Measurements from ENCODE around the gene LRP3. TPM values are rescaled to one million over a fixed set of nuclear protein-coding genes. Genes with fewer than 3 reads are reported as not detected.

Gene LRP3
- total and polyA plus RNA-seq, 2 donors (not counting 1 experiment from before 2014, with no cell fraction given), result 0.10 TPM; not detected in 1

DNA sequence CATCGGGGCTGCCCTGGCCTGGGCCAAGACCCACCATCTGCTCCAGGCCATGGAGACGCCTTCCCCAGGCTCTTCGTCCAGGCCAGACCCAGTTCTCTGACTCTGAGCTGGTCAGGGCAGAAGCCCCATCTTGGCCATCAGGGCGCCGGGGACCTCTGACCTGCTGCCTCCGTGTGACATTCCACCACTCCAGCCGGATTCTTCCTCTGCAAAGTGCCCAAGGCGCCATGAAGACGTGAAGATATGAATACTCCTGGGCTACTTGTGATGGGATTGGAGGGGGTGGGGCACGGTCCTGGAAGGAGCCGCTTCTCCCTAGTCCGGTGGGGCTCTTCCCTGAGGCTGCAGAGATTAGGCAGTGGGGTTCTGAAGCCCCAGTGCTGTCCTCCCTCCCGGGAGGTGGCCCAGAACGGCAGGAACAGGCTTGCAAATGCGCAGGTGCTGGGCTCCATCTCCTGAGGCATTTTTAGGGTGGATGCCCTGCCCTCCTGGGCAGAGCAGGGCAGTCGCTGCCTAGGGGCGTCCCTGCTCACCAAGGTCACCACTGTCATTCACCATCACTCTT, 57.5 kb downstream of the LRP3 start:
- no peak overlapping the region for H3K4me3 ChIP-seq (ENCODE audit: control extremely low read depth in 1 of 5, extremely low read depth in 1 of 5, insufficient read depth in 1 of 5, low read depth in 2 of 5, low read length in 4 of 5)
- H3K79me2 ChIP-seq (ENCODE audit: control insufficient read depth, insufficient read depth, low read length), result no peaks in the 10 kb centered on the region
- 95% methylated on average over 14 of the region's 17 CpGs for WGBS (ENCODE audit: insufficient coverage)
- H3K9ac ChIP-seq (ENCODE audit: low read length), result no peak overlapping the region
- no peak overlapping the region for H3K4me2 ChIP-seq (replicated peaks; ENCODE audit: low read depth, low read length, poor library complexity, severe bottlenecking)
- Mint-ChIP-seq H3K27me3 (peaks cover 5% of the 10 kb centered on the region), H3K4me3 (no peak overlapping the region), H3K27ac (no peak overlapping the region), H3K4me1 (no peaks in the 10 kb centered on the region), H3K9me3 (ENCODE audit: insufficient read depth) (no peaks in the 10 kb centered on the region)
- H4K20me1 ChIP-seq (ENCODE audit: control insufficient read depth, insufficient read depth, low read length, poor library complexity, severe bottlenecking), result no peaks in the 10 kb centered on the region
- CTCF ChIA-PET, result no interaction called here
- ATAC-seq (ENCODE audit: low read depth), result no peak
- intact Hi-C loops (cut with micrococcal nuclease), result no loop called here
- no peaks in the 10 kb centered on the region for H3K36me3 ChIP-seq (replicated peaks in 1 of 2; ENCODE audit: control extremely low read depth in 1 of 2, control insufficient read depth in 1 of 2, extremely low read depth in 1 of 2, insufficient read depth in 2 of 2, low read length in 1 of 2)
- H3K27me3 ChIP-seq (replicated peaks in 1 of 4; ENCODE audit: control extremely low read depth in 1 of 4, control insufficient read depth in 3 of 4, insufficient read depth in 4 of 4, low read length in 3 of 4), result peaks cover 0 to 2% (median 0%) of the 10 kb centered on the region in 4 experiments
- H2AFZ ChIP-seq (ENCODE audit: insufficient read depth, low read depth, low read length, poor library complexity, severe bottlenecking), result no peak overlapping the region
- peaks cover 0 to 2% (median 0%) of the 10 kb centered on the region in 3 donors for H3K9me3 ChIP-seq (ENCODE audit: control extremely low read depth in 1 of 3, control insufficient read depth in 2 of 3, insufficient read depth in 1 of 3, low read length in 2 of 3)
- DNase-seq, result no peak
- TF ChIP-seq, protein P1, sequence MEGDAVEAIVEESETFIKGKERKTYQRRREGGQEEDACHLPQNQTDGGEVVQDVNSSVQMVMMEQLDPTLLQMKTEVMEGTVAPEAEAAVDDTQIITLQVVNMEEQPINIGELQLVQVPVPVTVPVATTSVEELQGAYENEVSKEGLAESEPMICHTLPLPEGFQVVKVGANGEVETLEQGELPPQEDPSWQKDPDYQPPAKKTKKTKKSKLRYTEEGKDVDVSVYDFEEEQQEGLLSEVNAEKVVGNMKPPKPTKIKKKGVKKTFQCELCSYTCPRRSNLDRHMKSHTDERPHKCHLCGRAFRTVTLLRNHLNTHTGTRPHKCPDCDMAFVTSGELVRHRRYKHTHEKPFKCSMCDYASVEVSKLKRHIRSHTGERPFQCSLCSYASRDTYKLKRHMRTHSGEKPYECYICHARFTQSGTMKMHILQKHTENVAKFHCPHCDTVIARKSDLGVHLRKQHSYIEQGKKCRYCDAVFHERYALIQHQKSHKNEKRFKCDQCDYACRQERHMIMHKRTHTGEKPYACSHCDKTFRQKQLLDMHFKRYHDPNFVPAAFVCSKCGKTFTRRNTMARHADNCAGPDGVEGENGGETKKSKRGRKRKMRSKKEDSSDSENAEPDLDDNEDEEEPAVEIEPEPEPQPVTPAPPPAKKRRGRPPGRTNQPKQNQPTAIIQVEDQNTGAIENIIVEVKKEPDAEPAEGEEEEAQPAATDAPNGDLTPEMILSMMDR (IDR thresholded peaks at IDR 0.05), result no peak
- TF ChIP-seq EZH2 (IDR thresholded peaks at IDR 0.05; ENCODE audit: borderline replicate concordance, insufficient read depth, low read depth, low read length, poor library complexity, severe bottlenecking), result no peak
- no peaks in the 10 kb centered on the region for H3K4me1 ChIP-seq (ENCODE audit: control insufficient read depth in 2 of 2, insufficient read depth in 2 of 2, low read length in 2 of 2)
- H3K27ac ChIP-seq (ENCODE audit: low read length in 2 of 2), result no peak overlapping the region
- POLR2A ChIA-PET, result no interaction called here

DNA sequence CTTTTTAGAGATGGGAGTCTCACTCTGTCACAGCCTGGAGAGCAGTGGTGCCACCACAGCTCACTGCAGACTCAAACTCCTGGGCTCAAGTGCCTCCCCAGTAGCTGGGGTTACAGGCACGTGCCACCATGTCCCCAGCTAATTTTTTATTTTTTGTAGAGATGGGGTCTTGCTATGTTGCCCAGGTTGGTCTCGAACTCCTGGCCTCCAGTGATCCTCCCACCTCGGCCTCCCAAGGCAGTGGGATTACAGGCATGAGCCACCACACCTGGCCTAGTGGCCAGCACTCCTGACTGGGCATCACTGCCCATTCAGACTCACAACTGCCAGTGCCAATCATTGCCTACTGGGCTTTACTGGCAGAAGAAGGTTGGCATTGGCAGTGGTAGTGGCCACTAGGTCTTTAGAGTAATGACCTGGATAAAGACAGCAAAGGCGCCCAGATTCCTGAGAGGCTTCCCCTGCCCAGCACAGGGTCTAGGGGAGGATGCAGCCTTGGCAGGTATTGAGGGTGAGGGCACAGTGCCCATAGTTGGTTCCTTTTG, 58.4 kb downstream of the LRP3 start:
- H4K20me1 ChIP-seq (ENCODE audit: control insufficient read depth, insufficient read depth, low read length, poor library complexity, severe bottlenecking), result no peaks in the 10 kb centered on the region
- ATAC-seq (ENCODE audit: low read depth) (no peak), DNase-seq (no peak)
- POLR2A ChIA-PET, result no interaction called here
- no peak overlapping the region for H3K4me3 ChIP-seq (ENCODE audit: control extremely low read depth in 1 of 5, extremely low read depth in 1 of 5, insufficient read depth in 1 of 5, low read depth in 2 of 5, low read length in 4 of 5)
- no peaks in the 10 kb centered on the region for H3K79me2 ChIP-seq (ENCODE audit: control insufficient read depth, insufficient read depth, low read length)
- CTCF ChIA-PET, result no interaction called here
- no peak overlapping the region for H3K4me2 ChIP-seq (replicated peaks; ENCODE audit: low read depth, low read length, poor library complexity, severe bottlenecking)
- no peak overlapping the region for H3K27ac Mint-ChIP-seq
- no peaks in the 10 kb centered on the region for H3K4me1 Mint-ChIP-seq
- no peaks in the 10 kb centered on the region for H3K9me3 ChIP-seq (ENCODE audit: control extremely low read depth in 1 of 3, control insufficient read depth in 2 of 3, insufficient read depth in 1 of 3, low read length in 2 of 3)
- no peaks in the 10 kb centered on the region for H3K4me1 ChIP-seq (ENCODE audit: control insufficient read depth in 2 of 2, insufficient read depth in 2 of 2, low read length in 2 of 2)
- H3K27ac ChIP-seq (ENCODE audit: low read length in 2 of 2), result no peak overlapping the region
- H3K4me3 Mint-ChIP-seq, result no peak overlapping the region
- no peak overlapping the region for H3K9ac ChIP-seq (ENCODE audit: low read length)
- WGBS (ENCODE audit: insufficient coverage), result 100% methylated on average over 2 of the region's 4 CpGs
- H3K36me3 ChIP-seq (replicated peaks in 1 of 2; ENCODE audit: control extremely low read depth in 1 of 2, control insufficient read depth in 1 of 2, extremely low read depth in 1 of 2, insufficient read depth in 2 of 2, low read length in 1 of 2), result no peaks in the 10 kb centered on the region
- peaks cover 0 to 2% (median 0%) of the 10 kb centered on the region in 4 experiments for H3K27me3 ChIP-seq (replicated peaks in 1 of 4; ENCODE audit: control extremely low read depth in 1 of 4, control insufficient read depth in 3 of 4, insufficient read depth in 4 of 4, low read length in 3 of 4)
- intact Hi-C loops (cut with micrococcal nuclease), result no loop called here
- no peak overlapping the region for H2AFZ ChIP-seq (ENCODE audit: insufficient read depth, low read depth, low read length, poor library complexity, severe bottlenecking)
- H3K27me3 Mint-ChIP-seq, result peaks cover 5% of the 10 kb centered on the region
- no peak for TF ChIP-seq EZH2 (IDR thresholded peaks at IDR 0.05; ENCODE audit: borderline replicate concordance, insufficient read depth, low read depth, low read length, poor library complexity, severe bottlenecking)
- TF ChIP-seq, protein P1 (IDR thresholded peaks at IDR 0.05), result no peak
- H3K9me3 Mint-ChIP-seq (ENCODE audit: insufficient read depth), result no peaks in the 10 kb centered on the region

Measured in B cell (primary cell).